EH (cell line): Measurements from ENCODE around the gene AGFG2.

Experiments used
- DNase-seq: peaks from one replicate; pipeline ENCODE4 v3.0.0-alpha.2; 2015; ENCODE audit warnings: low read depth

The AGFG2 gene

GRCh38 chr7:100612730-100613390 lies 73.9 kb downstream of the AGFG2 start:
- peak; percentile 14 for DNase-seq

GRCh38 chr7:100613412-100614175 lies 74.6 kb downstream of the AGFG2 start:
- DNase-seq = no peak

DNA sequence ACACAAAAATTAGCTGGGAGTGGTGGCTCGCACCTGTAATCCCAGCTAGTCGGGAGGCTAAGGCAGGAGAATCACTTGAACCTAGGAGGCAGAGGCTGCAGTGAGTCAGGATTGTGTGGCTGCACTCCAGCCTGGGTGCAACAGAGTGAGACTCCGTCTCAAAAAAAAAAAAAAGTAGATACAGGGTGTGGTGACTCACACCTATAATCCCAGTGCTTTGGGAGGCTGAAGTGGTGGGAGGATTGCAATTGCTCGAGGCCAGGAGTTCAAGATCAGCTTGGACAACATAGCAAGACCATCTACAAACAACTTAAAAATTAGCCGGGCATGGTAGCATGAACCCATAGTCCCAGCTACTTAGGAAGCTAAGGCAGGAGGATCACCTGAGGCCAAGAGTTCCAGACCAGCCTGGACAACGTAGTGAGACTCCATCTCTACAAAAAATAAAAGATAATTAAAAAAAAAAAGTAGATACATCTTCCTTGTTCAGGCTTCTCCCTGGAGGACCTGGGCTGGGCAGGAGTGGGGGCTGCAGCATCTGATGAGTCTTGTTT lies 75.4 kb downstream of the AGFG2 start:
- DNase-seq = peak; percentile 6
